GM10266 (cell line): ENCODE measurements around the gene ESPNL.

ENCODE experiments used
- DNase-seq: peaks from one replicate; pipeline ENCODE4 v3.0.0; 2012; ENCODE audit errors: extremely low spot score
- TF ChIP-seq, protein P1 (sequence below): IDR thresholded peaks from 2 replicates; pipeline ENCODE4 v1.5.1; 2012; ENCODE audit warnings: mild to moderate bottlenecking, low read depth; ENCODE audit not compliant: control insufficient read depth, insufficient read depth; ENCODE audit errors: missing control alignments

Gene ESPNL

DNA sequence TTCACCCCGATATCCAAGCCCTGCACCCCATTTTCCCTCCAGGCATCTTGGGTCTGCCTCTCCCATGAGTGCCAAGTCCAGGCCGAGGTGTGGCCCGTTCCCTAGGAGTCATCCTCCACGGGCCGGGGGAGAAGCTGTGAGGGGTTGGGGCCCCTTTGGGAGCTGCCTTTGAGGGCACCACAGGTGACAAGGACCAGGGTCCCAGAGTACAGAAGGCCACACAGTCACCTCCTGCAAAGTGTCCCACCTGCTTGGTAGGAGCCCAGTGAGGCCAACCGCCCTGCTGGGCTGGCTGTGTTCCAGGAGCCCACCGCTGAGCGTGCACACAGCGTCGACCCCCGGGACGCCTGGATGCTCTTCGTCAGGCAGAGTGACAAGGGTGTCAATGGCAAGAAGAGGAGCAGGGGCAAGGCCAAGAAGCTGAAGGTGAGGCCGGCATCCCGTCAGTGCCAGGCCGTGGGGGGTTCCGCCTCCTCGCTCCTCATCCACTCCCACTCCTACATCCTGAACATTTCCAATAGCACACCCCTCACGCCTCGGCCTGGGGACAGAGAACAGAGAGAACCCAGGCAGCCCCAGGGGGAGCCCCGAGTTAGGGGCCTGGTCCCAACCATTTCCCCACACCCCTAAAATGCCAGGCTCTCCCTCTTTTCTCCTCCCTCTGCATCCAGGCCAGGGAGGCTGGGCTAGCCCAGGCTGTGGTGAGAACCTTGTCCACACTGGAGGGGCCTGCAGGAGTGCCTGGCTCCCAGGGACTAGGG lies 61.3 kb downstream of the ESPNL start:
- TF ChIP-seq, protein P1, sequence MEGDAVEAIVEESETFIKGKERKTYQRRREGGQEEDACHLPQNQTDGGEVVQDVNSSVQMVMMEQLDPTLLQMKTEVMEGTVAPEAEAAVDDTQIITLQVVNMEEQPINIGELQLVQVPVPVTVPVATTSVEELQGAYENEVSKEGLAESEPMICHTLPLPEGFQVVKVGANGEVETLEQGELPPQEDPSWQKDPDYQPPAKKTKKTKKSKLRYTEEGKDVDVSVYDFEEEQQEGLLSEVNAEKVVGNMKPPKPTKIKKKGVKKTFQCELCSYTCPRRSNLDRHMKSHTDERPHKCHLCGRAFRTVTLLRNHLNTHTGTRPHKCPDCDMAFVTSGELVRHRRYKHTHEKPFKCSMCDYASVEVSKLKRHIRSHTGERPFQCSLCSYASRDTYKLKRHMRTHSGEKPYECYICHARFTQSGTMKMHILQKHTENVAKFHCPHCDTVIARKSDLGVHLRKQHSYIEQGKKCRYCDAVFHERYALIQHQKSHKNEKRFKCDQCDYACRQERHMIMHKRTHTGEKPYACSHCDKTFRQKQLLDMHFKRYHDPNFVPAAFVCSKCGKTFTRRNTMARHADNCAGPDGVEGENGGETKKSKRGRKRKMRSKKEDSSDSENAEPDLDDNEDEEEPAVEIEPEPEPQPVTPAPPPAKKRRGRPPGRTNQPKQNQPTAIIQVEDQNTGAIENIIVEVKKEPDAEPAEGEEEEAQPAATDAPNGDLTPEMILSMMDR, result no peak
- DNase-seq, result no peak

DNA sequence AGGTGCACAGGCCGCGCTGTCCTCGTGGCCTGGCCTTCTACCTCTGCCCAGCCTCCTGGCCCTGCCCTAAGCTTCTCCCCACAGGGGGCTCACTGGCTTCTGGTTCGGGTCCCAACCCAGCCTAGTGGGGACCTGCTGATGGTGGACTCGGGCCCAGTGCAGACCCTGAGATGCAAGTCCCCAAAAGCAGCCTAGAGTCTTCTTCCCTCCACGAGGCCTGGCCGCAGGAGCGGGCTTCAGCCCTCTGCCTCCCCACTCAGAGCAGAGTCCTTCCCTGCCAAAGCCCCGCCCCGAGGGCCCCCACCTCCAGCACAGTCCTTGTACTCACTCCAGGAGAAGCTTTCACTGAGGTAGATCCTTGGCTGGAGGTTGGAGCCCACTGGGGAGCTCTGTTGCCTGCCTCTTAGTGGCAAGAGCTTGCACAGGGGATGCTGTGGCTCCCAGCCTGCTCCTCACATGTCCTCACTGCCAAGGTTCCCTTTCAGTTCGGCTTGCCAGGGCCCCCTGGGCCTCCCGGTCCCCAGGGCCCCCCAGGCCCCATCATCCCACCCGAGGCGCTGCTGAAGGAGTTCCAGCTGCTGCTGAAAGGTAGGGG lies 62.2 kb downstream of the ESPNL start:
- TF ChIP-seq, protein P1, result no peak
- DNase-seq, result no peak

DNA sequence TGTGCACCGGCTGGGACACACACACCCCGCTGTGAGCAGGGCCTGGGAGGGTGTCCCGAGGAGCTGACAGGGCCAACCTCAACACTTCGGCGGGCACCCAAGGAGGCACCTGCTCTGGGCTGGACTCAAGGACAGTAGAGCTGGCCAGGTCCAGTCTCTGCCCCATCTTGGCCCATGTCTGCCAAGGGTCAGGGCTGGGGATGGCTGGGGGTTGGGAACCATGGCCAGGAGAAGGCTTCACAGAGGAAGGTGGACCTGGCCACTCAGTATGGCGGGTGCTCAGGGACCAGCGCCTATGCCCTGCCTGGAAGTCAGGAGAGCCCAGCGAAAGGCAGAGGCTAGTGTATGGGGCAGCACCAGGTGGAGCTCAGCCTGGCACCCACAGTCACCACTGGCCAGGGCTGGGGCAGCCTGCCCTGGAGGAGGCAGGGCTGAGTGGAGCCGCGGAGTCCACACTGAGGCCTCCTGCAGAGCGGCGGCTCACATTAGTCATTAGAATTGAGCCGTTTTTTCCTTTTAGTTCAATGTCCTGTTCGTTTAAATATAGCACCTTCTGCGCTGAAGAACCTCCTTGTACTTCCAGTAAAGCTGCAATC lies 62.8 kb downstream of the ESPNL start:
- peak; percentile 22 for DNase-seq
- TF ChIP-seq, protein P1, result no peak

DNA sequence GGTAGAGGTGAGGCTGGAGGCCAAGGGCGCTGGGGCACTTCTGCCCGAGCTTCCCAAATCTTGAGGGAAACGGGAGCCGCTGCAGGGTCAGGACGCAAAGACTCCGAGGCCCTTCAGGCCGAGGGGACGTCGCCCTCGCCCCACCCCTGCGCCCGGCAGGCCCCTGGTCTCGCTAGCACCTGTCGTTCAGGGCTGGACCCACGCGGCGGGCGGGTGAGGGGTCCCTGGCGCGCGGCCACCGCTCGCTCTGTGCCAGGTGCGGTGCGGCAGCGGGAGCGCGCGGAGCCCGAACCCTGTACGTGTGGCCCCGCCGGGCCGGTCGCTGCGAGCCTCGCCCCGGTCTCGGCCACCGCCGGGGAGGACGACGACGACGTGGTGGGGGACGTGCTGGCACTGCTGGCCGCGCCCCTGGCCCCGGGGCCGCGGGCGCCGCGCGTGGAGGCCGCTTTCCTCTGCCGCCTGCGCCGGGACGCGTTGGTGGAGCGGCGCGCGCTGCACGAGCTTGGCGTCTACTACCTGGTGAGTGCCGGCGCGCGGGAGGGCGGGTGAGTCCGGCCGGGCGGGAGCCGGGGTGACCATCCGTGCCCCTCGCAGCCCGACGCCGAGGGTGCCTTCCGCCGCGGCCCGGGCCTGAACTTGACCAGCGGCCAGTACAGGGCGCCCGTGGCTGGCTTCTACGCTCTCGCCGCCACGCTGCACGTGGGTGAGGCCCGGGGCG lies 63.5 kb downstream of the ESPNL start:
- peak; percentile 31 for DNase-seq
- TF ChIP-seq, protein P1, result no peak

DNA sequence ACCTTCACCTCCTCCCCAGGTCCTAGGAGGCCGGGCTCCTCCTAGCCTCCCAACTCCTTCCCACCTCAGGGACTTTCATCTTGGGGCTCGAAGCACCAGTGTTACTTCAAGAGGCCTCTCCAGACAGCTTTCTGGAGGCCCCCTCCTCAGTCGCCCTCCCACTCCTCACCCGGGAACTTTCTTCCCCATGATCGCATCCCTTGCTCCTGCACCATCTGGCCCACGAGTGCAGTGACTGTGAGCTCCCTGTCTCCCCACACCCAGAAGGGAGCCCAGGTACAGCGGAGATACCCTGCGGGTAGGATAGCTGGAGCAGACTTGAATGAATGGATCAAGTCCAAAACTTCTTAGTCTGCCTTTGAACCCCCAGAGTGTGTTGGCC lies 64.8 kb downstream of the ESPNL start:
- DNase-seq, result no peak

DNA sequence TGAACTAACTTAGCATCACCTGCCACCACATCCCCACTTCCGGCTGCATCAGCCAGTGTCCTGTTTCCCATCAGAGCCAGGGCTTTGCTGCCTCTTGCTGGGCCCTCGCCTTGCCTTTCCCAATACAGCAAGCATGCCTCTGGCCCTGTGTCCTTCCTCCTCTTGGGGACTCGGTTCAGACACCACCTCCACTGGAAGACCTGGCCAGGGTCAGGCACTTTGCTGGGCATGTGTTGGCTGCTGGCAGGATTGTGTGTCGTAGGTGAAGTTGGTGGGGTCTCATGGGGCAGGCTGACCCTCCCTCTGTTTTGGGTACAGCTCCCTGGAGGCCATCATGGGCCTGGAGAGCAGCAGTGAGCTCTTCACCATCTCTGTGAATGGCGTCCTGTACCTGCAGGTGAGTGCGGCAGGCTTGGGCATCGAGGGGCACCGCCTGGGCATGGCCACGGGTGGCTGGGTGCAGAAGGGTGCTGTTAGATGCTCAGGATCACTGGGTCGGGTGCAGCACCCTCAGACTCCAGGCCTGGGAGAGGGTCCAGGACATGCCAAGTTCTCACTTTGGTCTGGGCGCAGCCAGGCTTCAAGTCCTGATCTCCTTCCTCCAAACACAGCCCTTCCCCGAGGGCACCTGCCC lies 65.3 kb downstream of the ESPNL start:
- DNase-seq, result peak; percentile 32
- TF ChIP-seq, protein P1, result no peak

More for the DNA sequence above, 64.8 kb downstream of the ESPNL start:
- TF ChIP-seq, protein P1, result no peak
